Endothelial cell (in vitro differentiated cells): ENCODE data around the gene PDGFC. TPM values are rescaled to one million over a fixed set of nuclear protein-coding genes. Genes with fewer than 3 reads are reported as not detected.

Source experiments
- DNase-seq: peaks from one replicate; pipeline ENCODE4 v3.0.0; 2021; ENCODE audit warnings: low spot score
- H3K27ac Mint-ChIP-seq: one replicate; pipeline ENCODE4 v1.8.0; 2021; ENCODE audit warnings: mixed read lengths, inconsistent platforms; ENCODE audit not compliant: unreplicated experiment
- H3K27me3 Mint-ChIP-seq: one replicate; pipeline ENCODE4 v1.8.0; 2021; ENCODE audit warnings: mild to moderate bottlenecking, moderate library complexity, mixed read lengths, inconsistent platforms; ENCODE audit not compliant: unreplicated experiment
- H3K36me3 Mint-ChIP-seq: one replicate; pipeline ENCODE4 v1.8.0; 2021; ENCODE audit warnings: mild to moderate bottlenecking, low read depth, mixed read lengths, inconsistent platforms; ENCODE audit not compliant: unreplicated experiment
- H3K4me1 Mint-ChIP-seq: one replicate; pipeline ENCODE4 v1.8.0; 2021; ENCODE audit warnings: mild to moderate bottlenecking, mixed read lengths, inconsistent platforms; ENCODE audit not compliant: unreplicated experiment
- H3K4me3 Mint-ChIP-seq: one replicate; pipeline ENCODE4 v1.8.0; 2021; ENCODE audit warnings: mild to moderate bottlenecking, mixed read lengths, inconsistent platforms; ENCODE audit not compliant: unreplicated experiment
- H3K9me3 Mint-ChIP-seq: one replicate; pipeline ENCODE4 v1.8.0; 2021; ENCODE audit warnings: mixed read lengths, inconsistent platforms; ENCODE audit not compliant: unreplicated experiment
- CTCF ChIP-seq: fragments of 200-600 bp; sonication (generic); IDR thresholded peaks from one replicate; pipeline ENCODE4 v1.5.0; 2021; ENCODE audit warnings: antibody characterized with exemption; ENCODE audit not compliant: unreplicated experiment
- total RNA-seq: library from RNA; stranded (reverse); fragmentation: NEBNext Ultra II Directional; extraction: Animal tissue kit (Norgen Biotek cat#: 25700); gene quantifications from one replicate; pipeline ENCODE4 v1.2.1, GENCODE V29; 2021; ENCODE audit not compliant: unreplicated experiment

The PDGFC gene
- total RNA-seq, 1 donor from 2014 or later: 22.0 TPM

- Mint-ChIP-seq H3K36me3 (no peaks in the 10 kb centered on the region), H3K4me3 (no peak overlapping the region), H3K27ac (no peak overlapping the region), H3K4me1 (no peaks in the 10 kb centered on the region), H3K27me3 (no peaks in the 10 kb centered on the region), H3K9me3 (no peaks in the 10 kb centered on the region)
- no peak for TF ChIP-seq CTCF
- no peak for DNase-seq
These were observed 204.8 kb downstream of the PDGFC start for GRCh38 chr4:156766846-156767245.

- H3K36me3 Mint-ChIP-seq: no peaks in the 10 kb centered on the region
- H3K27ac Mint-ChIP-seq: no peak overlapping the region
- H3K4me3 Mint-ChIP-seq: no peak overlapping the region
- H3K4me1 Mint-ChIP-seq: peaks cover 10% of the 10 kb centered on the region
- no peak for TF ChIP-seq CTCF
- H3K27me3 Mint-ChIP-seq: no peaks in the 10 kb centered on the region
- H3K9me3 Mint-ChIP-seq: no peaks in the 10 kb centered on the region
- no peak for DNase-seq
These were observed 206.3 kb downstream of the PDGFC start for GRCh38 chr4:156765277-156765676.

GRCh38 chr4:156764846-156765245 lies 206.8 kb downstream of the PDGFC start:
- TF ChIP-seq CTCF: no peak

GRCh38 chr4:156764145-156764544 lies 207.5 kb downstream of the PDGFC start:
- no peak for TF ChIP-seq CTCF
- Mint-ChIP-seq H3K4me1 (peaks cover 10% of the 10 kb centered on the region), H3K36me3 (no peaks in the 10 kb centered on the region), H3K9me3 (no peaks in the 10 kb centered on the region), H3K27me3 (no peaks in the 10 kb centered on the region), H3K4me3 (no peak overlapping the region), H3K27ac (no peak overlapping the region)
- no peak for DNase-seq

More at GRCh38 chr4:156764846-156765245, 206.8 kb downstream of the PDGFC start:
- no peak for DNase-seq
- no peaks in the 10 kb centered on the region for H3K36me3 Mint-ChIP-seq
- H3K4me3 Mint-ChIP-seq: no peak overlapping the region
- H3K9me3 Mint-ChIP-seq: no peaks in the 10 kb centered on the region
- H3K27ac Mint-ChIP-seq: no peak overlapping the region
- peaks cover 10% of the 10 kb centered on the region for H3K4me1 Mint-ChIP-seq
- no peaks in the 10 kb centered on the region for H3K27me3 Mint-ChIP-seq

GRCh38 chr4:156763511-156763910 lies 208.1 kb downstream of the PDGFC start:
- no peak for DNase-seq
- Mint-ChIP-seq H3K27ac (no peak overlapping the region), H3K4me3 (no peak overlapping the region), H3K36me3 (peaks cover 4% of the 10 kb centered on the region), H3K27me3 (peaks cover 2% of the 10 kb centered on the region), H3K9me3 (no peaks in the 10 kb centered on the region), H3K4me1 (peaks cover 10% of the 10 kb centered on the region)
- no peak for TF ChIP-seq CTCF
